Neural progenitor cell (in vitro differentiated cells): ENCODE measurements around the gene TFPI. TPM values are rescaled to one million over a fixed set of nuclear protein-coding genes. Genes with fewer than 3 reads are reported as not detected.
A peak's percentile ranks its signal among the peaks of the same experiment; 100 is the strongest.

Experiments
- DNase-seq: peaks from one replicate; pipeline ENCODE4 v3.0.0-alpha.2; 2016; ENCODE audit warnings: low spot score
- H2AFZ ChIP-seq: fragments of 200-600 bp; sonication (generic); replicated peaks from 2 replicates; pipeline ENCODE4 v1.6.1; 2016; ENCODE audit warnings: antibody characterized with exemption
- H3F3A ChIP-seq: fragments of 200-600 bp; sonication (generic); 2 replicates; pipeline ENCODE4 v1.6.1; 2016; ENCODE audit warnings: antibody characterized with exemption, low read depth
- H3K27ac ChIP-seq: fragments of 200-600 bp; sonication (generic); 2 replicates; pipeline ENCODE4 v1.5.1; 2016; ENCODE audit warnings: mild to moderate bottlenecking
- H3K27me3 ChIP-seq: fragments of 200-600 bp; sonication (generic); 2 replicates; pipeline ENCODE4 v1.6.1; 2016; ENCODE audit warnings: mild to moderate bottlenecking, moderate library complexity
- H3K36me3 ChIP-seq: fragments of 200-600 bp; sonication (generic); 2 replicates; pipeline ENCODE4 v1.5.1; 2016
- H3K4me1 ChIP-seq: fragments of 200-600 bp; sonication (generic); 2 replicates; pipeline ENCODE4 v1.6.1; 2016; ENCODE audit warnings: mixed run types
- H3K4me2 ChIP-seq: fragments of 200-600 bp; sonication (generic); 2 replicates; pipeline ENCODE4 v1.6.1; 2016
- H3K4me3 ChIP-seq: fragments of 200-600 bp; sonication (generic); 2 replicates; pipeline ENCODE4 v1.5.1; 2016
- H3K79me2 ChIP-seq: fragments of 200-600 bp; sonication (generic); 2 replicates; pipeline ENCODE4 v1.6.1; 2016; ENCODE audit warnings: low read depth
- H3K9ac ChIP-seq: fragments of 200-600 bp; sonication (generic); 2 replicates; pipeline ENCODE4 v1.6.1; 2016
- H3K9me3 ChIP-seq: fragments of 200-600 bp; sonication (generic); 2 replicates; pipeline ENCODE4 v1.5.1; 2016; ENCODE audit warnings: low read depth
- H4K20me1 ChIP-seq: fragments of 200-600 bp; sonication (generic); 2 replicates; pipeline ENCODE4 v1.6.1; 2016; ENCODE audit warnings: low read depth
- H3K27ac Mint-ChIP-seq: 3 replicates; pipeline ENCODE4 v1.8.0; 2021; ENCODE audit warnings: mixed read lengths
- H3K27me3 Mint-ChIP-seq: 2 replicates; pipeline ENCODE4 v1.8.0; 2022; ENCODE audit warnings: low read depth, mild to moderate bottlenecking, inconsistent platforms, moderate library complexity, mixed read lengths; ENCODE audit not compliant: insufficient read depth
- H3K36me3 Mint-ChIP-seq: 3 replicates; pipeline ENCODE4 v1.8.0; 2021; ENCODE audit warnings: mixed read lengths
- H3K4me1 Mint-ChIP-seq: 3 replicates; pipeline ENCODE4 v1.8.0; 2021; ENCODE audit warnings: mixed read lengths
- H3K4me3 Mint-ChIP-seq: 3 replicates; pipeline ENCODE4 v1.8.0; 2021; ENCODE audit warnings: mild to moderate bottlenecking, moderate library complexity, mixed read lengths
- H3K9me3 Mint-ChIP-seq: 3 replicates; pipeline ENCODE4 v1.8.0; 2020; ENCODE audit warnings: mixed read lengths
- CTCF ChIP-seq: fragments of 200-600 bp; sonication (generic); IDR thresholded peaks from 2 replicates; pipeline ENCODE4 v1.5.1; 2017; ENCODE audit warnings: antibody characterized with exemption, mild to moderate bottlenecking
- EZH2 ChIP-seq: fragments of 200-600 bp; sonication (generic); IDR thresholded peaks from 2 replicates; pipeline ENCODE4 v1.6.1; 2017; ENCODE audit warnings: antibody characterized with exemption, mild to moderate bottlenecking, moderate library complexity
- EZH2phosphoT487 ChIP-seq: fragments of 200-600 bp; sonication (generic); IDR thresholded peaks from 2 replicates; pipeline ENCODE4 v1.6.1; 2017; ENCODE audit warnings: antibody characterized with exemption
- total RNA-seq: library from RNA; depleted of rRNA; stranded (reverse); fragments of >200 nt; gene quantifications from 2 replicates; pipeline ENCODE4 v1.2.3, GENCODE V29; 2015; ENCODE audit warnings: low replicate concordance

Gene TFPI
- total RNA-seq, 1 donor from 2014 or later = 16.6 TPM

DNA sequence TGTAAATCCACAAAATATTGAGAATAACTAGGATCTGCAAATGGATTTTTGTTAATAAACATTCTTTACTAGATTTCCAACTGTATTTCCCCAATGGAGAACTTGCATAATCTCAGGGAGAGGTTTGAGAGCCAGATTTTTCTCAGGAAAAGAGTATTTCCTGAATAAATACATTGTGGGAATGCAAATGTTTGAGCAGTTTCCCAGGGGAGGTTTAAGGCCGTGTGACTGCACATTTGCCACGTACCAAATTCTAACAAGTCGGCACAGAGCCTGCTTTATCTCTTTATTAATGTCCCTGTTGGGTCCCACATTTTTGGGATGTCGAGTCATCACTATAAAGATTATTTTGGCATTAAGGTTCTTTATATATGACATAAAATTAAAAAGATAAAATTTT is 27.0 kb downstream of the TFPI start:
- H3K9me3 Mint-ChIP-seq = peaks cover 3% of the 10 kb centered on the region
- Histone ChIP-seq H3K9me3 (no peaks in the 10 kb centered on the region), H3K4me3 (peak overlapping the region; percentile 13), H3K36me3 (no peaks in the 10 kb centered on the region), H3K27me3 (no peaks in the 10 kb centered on the region), H3K27ac (peak overlapping the region; percentile 96), H4K20me1 (no peaks in the 10 kb centered on the region), H3K79me2 (no peaks in the 10 kb centered on the region), H3K4me1 (peaks cover 68% of the 10 kb centered on the region), H2AFZ (peak overlapping the region; percentile 7), H3K9ac (no peak overlapping the region), H3F3A (peaks cover 28% of the 10 kb centered on the region), H3K4me2 (peak overlapping the region; percentile 67)
- H3K36me3 Mint-ChIP-seq = peaks cover 4% of the 10 kb centered on the region
- TF ChIP-seq EZH2phosphoT487 (no peak), EZH2 (no peak), CTCF (no peak)
- peak; percentile 43 for DNase-seq
- H3K27me3 Mint-ChIP-seq = no peaks in the 10 kb centered on the region
- H3K27ac Mint-ChIP-seq = peak overlapping the region; percentile 97
- no peak overlapping the region for H3K4me3 Mint-ChIP-seq
- peaks cover 22% of the 10 kb centered on the region for H3K4me1 Mint-ChIP-seq

DNA sequence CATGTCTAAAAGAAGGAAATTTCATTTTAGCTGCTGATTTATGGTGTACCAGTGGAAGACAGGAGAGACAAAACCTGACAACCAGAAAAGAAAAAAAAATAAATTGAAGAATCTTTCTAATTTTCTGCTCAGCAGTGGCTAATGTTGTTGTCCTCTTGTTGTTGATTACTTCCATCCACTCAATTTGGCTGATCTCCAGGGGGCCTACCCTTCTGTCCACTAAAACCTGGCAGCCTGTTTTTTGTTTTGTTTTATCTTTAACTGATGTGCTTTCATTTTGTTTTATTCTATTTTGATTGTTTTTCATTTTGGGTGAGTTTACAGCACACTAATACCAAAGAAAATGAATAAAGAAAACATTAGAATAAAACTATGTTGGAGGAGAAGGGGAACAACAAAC is 27.4 kb downstream of the TFPI start:
- Histone ChIP-seq H3K4me2 (peak overlapping the region; percentile 67), H4K20me1 (no peaks in the 10 kb centered on the region), H3K9ac (no peak overlapping the region), H3K27ac (peak overlapping the region; percentile 96), H3K4me1 (peaks cover 68% of the 10 kb centered on the region), H2AFZ (peak overlapping the region; percentile 7), H3K36me3 (no peaks in the 10 kb centered on the region), H3F3A (peaks cover 28% of the 10 kb centered on the region), H3K27me3 (no peaks in the 10 kb centered on the region), H3K9me3 (no peaks in the 10 kb centered on the region), H3K79me2 (no peaks in the 10 kb centered on the region), H3K4me3 (peak overlapping the region; percentile 13)
- Mint-ChIP-seq H3K4me1 (peaks cover 22% of the 10 kb centered on the region), H3K27ac (peak overlapping the region; percentile 97), H3K27me3 (no peaks in the 10 kb centered on the region), H3K36me3 (peaks cover 6% of the 10 kb centered on the region), H3K4me3 (peak overlapping the region; percentile 46), H3K9me3 (peaks cover 5% of the 10 kb centered on the region)
- TF ChIP-seq CTCF = no peak
- TF ChIP-seq EZH2phosphoT487 = no peak
- no peak for TF ChIP-seq EZH2
- peak; percentile 55 for DNase-seq

GRCh38 chr2:187525163-187525900 is 28.9 kb downstream of the TFPI start:
- Histone ChIP-seq H3K9me3 (no peaks in the 10 kb centered on the region), H3K27me3 (no peaks in the 10 kb centered on the region), H3K4me3 (no peak overlapping the region), H3K4me1 (peaks cover 65% of the 10 kb centered on the region), H3K27ac (peak overlapping the region; percentile 96), H3K79me2 (no peaks in the 10 kb centered on the region), H4K20me1 (no peaks in the 10 kb centered on the region), H3K9ac (no peak overlapping the region), H3K36me3 (no peaks in the 10 kb centered on the region), H2AFZ (peak overlapping the region; percentile 69), H3F3A (peaks cover 28% of the 10 kb centered on the region), H3K4me2 (peak overlapping the region; percentile 19)
- Mint-ChIP-seq H3K9me3 (peaks cover 10% of the 10 kb centered on the region), H3K27me3 (no peaks in the 10 kb centered on the region), H3K36me3 (peaks cover 12% of the 10 kb centered on the region), H3K4me3 (no peak overlapping the region), H3K4me1 (peaks cover 22% of the 10 kb centered on the region), H3K27ac (peak overlapping the region; percentile 46)
- TF ChIP-seq EZH2 = no peak
- TF ChIP-seq CTCF = no peak
- TF ChIP-seq EZH2phosphoT487 = no peak
- no peak for DNase-seq
